Tibial nerve (tissue), 4 donors: Measurements from ENCODE around the gene CMTM2. TPM values are rescaled to one million over a fixed set of nuclear protein-coding genes. Genes with fewer than 3 reads are reported as not detected.

Experiments
- DNase-seq, 2 donors: peaks; one replicate each; pipeline ENCODE4 v3.0.0-alpha.2; 2019; ENCODE audit warnings: low spot score in 2 of 2
- H3K27ac ChIP-seq, 4 donors: fragments of 200-600 bp; sonication (generic) in 3 of 4; one replicate each; pipeline ENCODE4 v1.5.1; 2017 to 2019; ENCODE audit warnings: mild to moderate bottlenecking in 1 of 4
- H3K27me3 ChIP-seq, 2 donors: fragments of 200-600 bp; sonication (generic) in 1 of 2; one replicate each; pipeline versions ENCODE4 v1.5.1 to v1.6.0; 2017 to 2019
- H3K36me3 ChIP-seq, 3 donors: fragments of 200-600 bp; sonication (generic); one replicate each; pipeline ENCODE4 v1.5.1; 2018 to 2019
- H3K4me1 ChIP-seq, 4 donors: fragments of 200-600 bp; sonication (generic) in 3 of 4; one replicate each; pipeline ENCODE4 v1.5.1; 2017 to 2019
- H3K4me3 ChIP-seq, 4 donors: fragments of 200-600 bp; sonication (generic) in 3 of 4; one replicate each; pipeline ENCODE4 v1.5.1; 2017 to 2019; ENCODE audit warnings: mild to moderate bottlenecking in 1 of 4, moderate library complexity in 1 of 4
- H3K9me3 ChIP-seq, 4 donors: fragments of 200-600 bp; sonication (generic) in 3 of 4; one replicate each; pipeline ENCODE4 v1.5.1; 2017 to 2019
- CTCF ChIP-seq, 5 experiments: fragments of 200-600 bp in 3 of 5; fragments of 450-650 bp in 2 of 5; sonication (generic) in 3 of 5; IDR thresholded peaks; one replicate each; pipeline ENCODE4 v1.5.1; 2016 to 2019; ENCODE audit warnings: antibody characterized with exemption in 5 of 5, mild to moderate bottlenecking in 3 of 5, moderate library complexity in 2 of 5
- EP300 ChIP-seq, 2 donors: sonication (generic); formaldehyde crosslinking; IDR thresholded peaks; one replicate each; pipeline ENCODE4 v1.6.1; 2017; ENCODE audit warnings: antibody characterized with exemption in 2 of 2, mild to moderate bottlenecking in 1 of 2
- POLR2A ChIP-seq, 2 donors: fragments of 450-650 bp; IDR thresholded peaks; one replicate each; pipeline ENCODE4 v1.6.1; 2017; ENCODE audit warnings: antibody characterized with exemption in 2 of 2, mild to moderate bottlenecking in 2 of 2, moderate library complexity in 2 of 2
- WGBS, 2 donors: methylation state at CpG; one replicate each; pipeline ENCODE4 v1.1.5; 2018; 5-methylcytosine and 5-hydroxymethylcytosine counted together
- total RNA-seq, 4 donors: library from RNA; depleted of rRNA; stranded (reverse); fragments of >200 nt; gene quantifications; one replicate each; pipeline ENCODE4 v1.1.0, GENCODE V29; 2016

The CMTM2 gene
- total RNA-seq, 4 donors from 2014 or later: not detected

GRCh38 chr16:66572356-66572755 lies 6.9 kb upstream of the CMTM2 start:
- Histone ChIP-seq H3K9me3 (no peaks in the 10 kb centered on the region), H3K4me3 (no peak overlapping the region), H3K36me3 (peaks cover 0 to 3% (median 0%) of the 10 kb centered on the region in 3 donors), H3K27me3 (no peaks in the 10 kb centered on the region), H3K4me1 (peaks cover 0 to 24% (median 2%) of the 10 kb centered on the region in 4 donors), H3K27ac (no peak overlapping the region)
- DNase-seq: no peak
- no peak for TF ChIP-seq CTCF (IDR thresholded peaks at IDR 0.05)
- TF ChIP-seq EP300 (IDR thresholded peaks at IDR 0.05): no peak
- TF ChIP-seq POLR2A (IDR thresholded peaks at IDR 0.05): no peak
- 55 to 60% methylated on average over 2 of the region's 2 CpGs for WGBS, 2 donors

DNA sequence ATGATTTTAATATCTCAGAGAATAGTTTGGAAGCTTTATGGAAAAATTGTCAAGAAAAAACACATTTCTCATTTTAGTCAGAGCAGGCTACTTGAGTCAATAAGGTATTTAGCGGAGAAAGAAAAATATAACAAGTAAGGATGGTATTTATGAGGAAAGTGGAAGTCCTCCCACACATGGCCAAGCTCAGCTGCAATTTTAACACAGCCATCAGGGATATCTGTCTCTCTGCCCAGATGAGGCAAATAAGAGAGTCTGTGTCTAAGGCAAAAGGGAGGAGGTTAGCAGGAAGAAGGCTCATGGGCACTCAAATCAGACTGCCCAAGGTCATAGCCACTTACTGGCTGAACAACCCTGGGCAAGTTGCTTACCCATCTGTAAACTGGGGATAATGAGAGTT lies 5.2 kb upstream of the CMTM2 start:
- Histone ChIP-seq H3K27me3 (peaks cover 0 to 13% of the 10 kb centered on the region in 2 donors), H3K36me3 (no peaks in the 10 kb centered on the region), H3K4me1 (peaks cover 0 to 38% (median 6%) of the 10 kb centered on the region in 4 donors), H3K9me3 (no peaks in the 10 kb centered on the region), H3K27ac (no peak overlapping the region), H3K4me3 (no peak overlapping the region)
- no peak for DNase-seq
- WGBS, 2 donors: 68 to 75% methylated on average over 1 of the region's 1 CpG
- TF ChIP-seq CTCF (IDR thresholded peaks at IDR 0.05) (no peak), POLR2A (IDR thresholded peaks at IDR 0.05) (no peak), EP300 (IDR thresholded peaks at IDR 0.05) (no peak)

DNA sequence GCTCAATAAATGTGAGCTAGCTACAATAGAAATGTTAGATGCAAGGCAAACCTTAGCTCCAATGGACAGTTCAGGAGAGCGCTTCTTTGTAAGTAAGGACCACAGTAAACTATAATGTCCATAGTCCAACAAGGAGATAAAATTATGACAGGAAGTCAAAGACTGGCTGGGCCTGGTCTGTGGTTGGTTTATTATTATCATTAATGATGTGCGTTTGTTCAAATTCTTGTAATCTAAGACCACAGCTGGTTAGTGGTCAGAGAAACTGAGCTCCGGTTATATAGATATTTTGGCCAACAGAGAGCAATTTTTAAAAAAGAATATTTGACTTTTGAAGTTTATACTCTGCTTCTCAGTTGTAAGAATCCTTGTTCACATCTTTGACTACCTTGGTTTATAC lies 4.7 kb upstream of the CMTM2 start:
- H3K4me1 ChIP-seq: peaks cover 0 to 40% (median 6%) of the 10 kb centered on the region in 4 donors
- H3K27me3 ChIP-seq: peaks cover 0 to 13% of the 10 kb centered on the region in 2 donors
- 89 to 91% methylated on average over 3 of the region's 3 CpGs for WGBS, 2 donors
- H3K4me3 ChIP-seq: no peak overlapping the region
- H3K9me3 ChIP-seq: no peaks in the 10 kb centered on the region
- H3K36me3 ChIP-seq: no peaks in the 10 kb centered on the region
- no peak overlapping the region for H3K27ac ChIP-seq
- DNase-seq: no peak
- TF ChIP-seq CTCF (IDR thresholded peaks at IDR 0.05) (no peak), EP300 (IDR thresholded peaks at IDR 0.05) (no peak)

DNA sequence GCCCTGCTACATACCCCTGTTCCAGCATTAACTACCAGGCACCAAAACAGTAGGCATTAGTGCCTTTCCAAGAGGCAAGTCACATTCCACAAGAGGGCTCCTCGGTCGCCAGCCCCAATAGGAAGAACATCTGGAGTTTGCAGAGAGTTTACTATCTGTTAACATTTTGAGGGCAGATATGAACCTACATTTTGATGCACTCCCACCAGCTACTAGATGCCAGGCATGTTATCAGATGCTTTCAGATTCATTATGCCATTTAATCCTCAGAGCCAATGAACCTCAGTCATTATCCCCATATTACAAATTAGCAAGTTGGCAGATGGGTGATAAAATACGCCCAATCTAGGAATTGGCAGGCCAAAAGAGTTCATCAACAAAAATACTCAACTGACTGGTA lies 4.2 kb upstream of the CMTM2 start:
- no peak for TF ChIP-seq CTCF (IDR thresholded peaks at IDR 0.05)
- TF ChIP-seq EP300 (IDR thresholded peaks at IDR 0.05): no peak
- TF ChIP-seq POLR2A (IDR thresholded peaks at IDR 0.05): no peak
- peaks cover 0 to 35% (median 5%) of the 10 kb centered on the region in 4 donors for H3K4me1 ChIP-seq
- H3K27me3 ChIP-seq: peaks cover 0 to 13% of the 10 kb centered on the region in 2 donors
- H3K27ac ChIP-seq: no peak overlapping the region
- DNase-seq: no peak
- H3K9me3 ChIP-seq: no peaks in the 10 kb centered on the region
- 92 to 100% methylated on average over 3 of the region's 3 CpGs for WGBS, 2 donors
- H3K4me3 ChIP-seq: no peak overlapping the region
- no peaks in the 10 kb centered on the region for H3K36me3 ChIP-seq

- WGBS, 2 donors: 73 to 80% methylated on average over 5 of the region's 5 CpGs
- H3K9me3 ChIP-seq: no peaks in the 10 kb centered on the region
- no peak overlapping the region for H3K4me3 ChIP-seq
- H3K36me3 ChIP-seq: no peaks in the 10 kb centered on the region
- no peak overlapping the region for H3K27ac ChIP-seq
- H3K27me3 ChIP-seq: peaks cover 0 to 13% of the 10 kb centered on the region in 2 donors
- peak in 1 of 2 donors; percentile 34 for DNase-seq
- TF ChIP-seq POLR2A (IDR thresholded peaks at IDR 0.05): no peak
- peak in 1 of 2 donors; percentile 17 for TF ChIP-seq EP300 (IDR thresholded peaks at IDR 0.05)
- peaks cover 0 to 35% (median 5%) of the 10 kb centered on the region in 4 donors for H3K4me1 ChIP-seq
Observed at GRCh38 chr16:66576296-66576695, 3.0 kb upstream of the CMTM2 start.
